Measurements from ENCODE around the gene TMPRSS2.
A peak's percentile ranks its signal among the peaks of the same experiment; 100 is the strongest.
"Not testable (repeated sequence)": the region's sequence is repeated elsewhere in the genome, so short reads cannot be mapped to it uniquely, and the experiment has no call there.

TMPRSS2 gene

GRCh38 chr21:41422546-41423304 lies 85.2 kb downstream of the TMPRSS2 start:
- DNase-seq = no peak

- DNase-seq = not testable (repeated sequence)
Measured at GRCh38 chr21:41420998-41421397, 87.0 kb downstream of the TMPRSS2 start.

GRCh38 chr21:41419921-41420862 lies 87.8 kb downstream of the TMPRSS2 start:
- peak; percentile 44 to 56 for DNase-seq

GRCh38 chr21:41418956-41419680 lies 88.8 kb downstream of the TMPRSS2 start:
- DNase-seq = no peak

- DNase-seq = no peak
Measured at GRCh38 chr21:41418393-41418792, 89.6 kb downstream of the TMPRSS2 start.

GRCh38 chr21:41417505-41417904 lies 90.5 kb downstream of the TMPRSS2 start:
- not testable (repeated sequence) for DNase-seq
